ENCODE results near the gene ACSBG1.

ACSBG1 gene

GRCh38 chr15:78229431-78230406, 4.6 kb downstream of the ACSBG1 start:
- Histone ChIP-seq H3K4me2 (ENCODE audit: insufficient read depth, low read length) (no peak overlapping the region), H3K9ac (ENCODE audit: low read depth, low read length) (no peak overlapping the region), H3K4me1 (ENCODE audit: insufficient read depth, low read length) (no peaks in the 10 kb centered on the region), H3K36me3 (ENCODE audit: insufficient read depth, low read length) (no peaks in the 10 kb centered on the region), H3K27me3 (ENCODE audit: insufficient read depth, low read length, poor library complexity) (no peaks in the 10 kb centered on the region), H3K4me3 (ENCODE audit: low read depth in 1 of 2, low read length in 2 of 2) (no peak overlapping the region), H3K9me3 (ENCODE audit: insufficient read depth, low read length, severe bottlenecking) (no peaks in the 10 kb centered on the region), H4K20me1 (ENCODE audit: insufficient read depth, low read length) (no peaks in the 10 kb centered on the region), H2AFZ (ENCODE audit: low read depth, low read length) (no peak overlapping the region), H3K79me2 (ENCODE audit: insufficient read depth, low read length) (no peaks in the 10 kb centered on the region), H3K27ac (ENCODE audit: low read length) (no peak overlapping the region)
- DNase-seq (no peak), ATAC-seq (ENCODE audit: insufficient read depth, low read depth) (no peak)
- no peak for TF ChIP-seq EZH2 (IDR thresholded peaks at IDR 0.05; ENCODE audit: borderline replicate concordance, low read depth, low read length, severe bottlenecking)
- no peak for TF ChIP-seq CTCF (IDR thresholded peaks at IDR 0.05; ENCODE audit: borderline replicate concordance, extremely low read depth, low read length, poor library complexity, severe bottlenecking)

- no peak overlapping the region for H3K4me2 ChIP-seq (ENCODE audit: insufficient read depth, low read length)
- no peaks in the 10 kb centered on the region for H3K27me3 ChIP-seq (ENCODE audit: insufficient read depth, low read length, poor library complexity)
- ATAC-seq (ENCODE audit: insufficient read depth, low read depth): no peak
- no peaks in the 10 kb centered on the region for H3K79me2 ChIP-seq (ENCODE audit: insufficient read depth, low read length)
- TF ChIP-seq CTCF (IDR thresholded peaks at IDR 0.05; ENCODE audit: borderline replicate concordance, extremely low read depth, low read length, poor library complexity, severe bottlenecking): no peak
- TF ChIP-seq EZH2 (IDR thresholded peaks at IDR 0.05; ENCODE audit: borderline replicate concordance, low read depth, low read length, severe bottlenecking): no peak
- H2AFZ ChIP-seq (ENCODE audit: low read depth, low read length): no peak overlapping the region
- DNase-seq: no peak
- no peaks in the 10 kb centered on the region for H3K36me3 ChIP-seq (ENCODE audit: insufficient read depth, low read length)
- no peaks in the 10 kb centered on the region for H3K4me1 ChIP-seq (ENCODE audit: insufficient read depth, low read length)
- H4K20me1 ChIP-seq (ENCODE audit: insufficient read depth, low read length): no peaks in the 10 kb centered on the region
- no peaks in the 10 kb centered on the region for H3K9me3 ChIP-seq (ENCODE audit: insufficient read depth, low read length, severe bottlenecking)
- H3K4me3 ChIP-seq (ENCODE audit: low read depth in 1 of 2, low read length in 2 of 2): no peak overlapping the region
- H3K27ac ChIP-seq (ENCODE audit: low read length): no peak overlapping the region
- H3K9ac ChIP-seq (ENCODE audit: low read depth, low read length): no peak overlapping the region
Measured at GRCh38 chr15:78228356-78228996, 5.9 kb downstream of the ACSBG1 start.

- TF ChIP-seq CTCF (IDR thresholded peaks at IDR 0.05; ENCODE audit: borderline replicate concordance, extremely low read depth, low read length, poor library complexity, severe bottlenecking): no peak
- TF ChIP-seq EZH2 (IDR thresholded peaks at IDR 0.05; ENCODE audit: borderline replicate concordance, low read depth, low read length, severe bottlenecking): no peak
- Histone ChIP-seq H2AFZ (ENCODE audit: low read depth, low read length) (no peak overlapping the region), H3K4me3 (ENCODE audit: low read depth in 1 of 2, low read length in 2 of 2) (no peak overlapping the region), H3K9me3 (ENCODE audit: insufficient read depth, low read length, severe bottlenecking) (no peaks in the 10 kb centered on the region), H3K9ac (ENCODE audit: low read depth, low read length) (no peak overlapping the region), H3K27me3 (ENCODE audit: insufficient read depth, low read length, poor library complexity) (no peaks in the 10 kb centered on the region), H4K20me1 (ENCODE audit: insufficient read depth, low read length) (no peaks in the 10 kb centered on the region), H3K4me1 (ENCODE audit: insufficient read depth, low read length) (no peaks in the 10 kb centered on the region), H3K36me3 (ENCODE audit: insufficient read depth, low read length) (no peaks in the 10 kb centered on the region), H3K27ac (ENCODE audit: low read length) (no peak overlapping the region), H3K79me2 (ENCODE audit: insufficient read depth, low read length) (no peaks in the 10 kb centered on the region), H3K4me2 (ENCODE audit: insufficient read depth, low read length) (no peak overlapping the region)
- DNase-seq (no peak), ATAC-seq (ENCODE audit: insufficient read depth, low read depth) (no peak)
Measured at GRCh38 chr15:78225783-78226541, 8.4 kb downstream of the ACSBG1 start.

Measured in DND-41 (cell line).